Measurements from ENCODE around the gene KLHL17. TPM values are rescaled to one million over a fixed set of nuclear protein-coding genes. Genes with fewer than 3 reads are reported as not detected.

The KLHL17 gene
- total and polyA plus RNA-seq, 3 donors from 2014 or later: 16.0 to 36.4 (median 34.9) TPM

- no peaks in the 10 kb centered on the region for H3K27me3 ChIP-seq
- no peaks in the 10 kb centered on the region for H3K9me3 ChIP-seq
- WGBS, 2 donors: 50 to 57% methylated on average over 24 to 29 of the region's 30 CpGs
- H3K4me3 ChIP-seq: no peak overlapping the region
- intact Hi-C loops (cut with DNase I; ENCODE audit: low total_unique reads): no loop called here
- H3K36me3 ChIP-seq (ENCODE audit: low read depth, missing control alignments): no peaks in the 10 kb centered on the region
- H3K27ac ChIP-seq: no peak overlapping the region
- H3K4me1 ChIP-seq: peaks cover 6% of the 10 kb centered on the region
- TF ChIP-seq POLR2A (IDR thresholded peaks at IDR 0.05) (no peak), CTCF (IDR thresholded peaks at IDR 0.05) (no peak)
- DNase-seq: no peak
Observed at GRCh38 chr1:995665-996633, 35.6 kb downstream of the KLHL17 start.

GRCh38 chr1:996851-997712 lies 36.7 kb downstream of the KLHL17 start:
- Histone ChIP-seq H3K4me3 (no peak overlapping the region), H3K36me3 (ENCODE audit: low read depth, missing control alignments) (no peaks in the 10 kb centered on the region), H3K27me3 (no peaks in the 10 kb centered on the region), H3K4me1 (peaks cover 6% of the 10 kb centered on the region), H3K27ac (no peak overlapping the region), H3K9me3 (no peaks in the 10 kb centered on the region)
- DNase-seq: no peak
- 62 to 69% methylated on average over 17 to 24 of the region's 24 CpGs for WGBS, 2 donors
- intact Hi-C loops (cut with DNase I; ENCODE audit: low total_unique reads): no loop called here
- TF ChIP-seq CTCF (IDR thresholded peaks at IDR 0.05) (no peak), POLR2A (IDR thresholded peaks at IDR 0.05) (no peak)

GRCh38 chr1:997713-997992 lies 37.3 kb downstream of the KLHL17 start:
- H3K27me3 ChIP-seq: no peaks in the 10 kb centered on the region
- H3K4me3 ChIP-seq: no peak overlapping the region
- no peak for TF ChIP-seq POLR2A (IDR thresholded peaks at IDR 0.05)
- no peak for TF ChIP-seq CTCF (IDR thresholded peaks at IDR 0.05)
- peaks cover 6% of the 10 kb centered on the region for H3K4me1 ChIP-seq
- no peaks in the 10 kb centered on the region for H3K9me3 ChIP-seq
- no peaks in the 10 kb centered on the region for H3K36me3 ChIP-seq (ENCODE audit: low read depth, missing control alignments)
- no peak overlapping the region for H3K27ac ChIP-seq
- intact Hi-C loops (cut with DNase I; ENCODE audit: low total_unique reads): no loop called here
- no peak for DNase-seq
- WGBS, 2 donors: 56 to 60% methylated on average over 3 of the region's 3 CpGs

GRCh38 chr1:997993-998744 lies 37.8 kb downstream of the KLHL17 start:
- Histone ChIP-seq H3K27me3 (no peaks in the 10 kb centered on the region), H3K9me3 (no peaks in the 10 kb centered on the region), H3K36me3 (ENCODE audit: low read depth, missing control alignments) (no peaks in the 10 kb centered on the region), H3K27ac (no peak overlapping the region), H3K4me1 (peaks cover 6% of the 10 kb centered on the region), H3K4me3 (peak overlapping the region; percentile 51 to 56)
- WGBS, 2 donors: 36 to 58% methylated on average over 17 to 33 of the region's 75 CpGs
- intact Hi-C loops (cut with DNase I; ENCODE audit: low total_unique reads): no loop called here
- TF ChIP-seq CTCF (IDR thresholded peaks at IDR 0.05) (no peak), POLR2A (IDR thresholded peaks at IDR 0.05) (no peak)
- no peak for DNase-seq
